Prostate gland (tissue), 2 donors: Measurements from ENCODE around the gene RFXANK. TPM values are rescaled to one million over a fixed set of nuclear protein-coding genes. Genes with fewer than 3 reads are reported as not detected.

ENCODE experiments used
- DNase-seq: peaks from one replicate; pipeline ENCODE4 v3.0.0-alpha.2; 2019; ENCODE audit warnings: low spot score
- H3K27ac ChIP-seq, 2 donors: fragments of 200-600 bp; sonication (generic); 2 replicates each; pipeline ENCODE4 v1.5.1; 2017 to 2019
- H3K27me3 ChIP-seq: fragments of 200-600 bp; sonication (generic); replicated peaks from 2 replicates; pipeline ENCODE4 v1.5.1; 2019; ENCODE audit not compliant: insufficient read depth
- H3K36me3 ChIP-seq, 2 donors: fragments of 200-600 bp; sonication (generic); 1 replicate in 1 of 2; 2 replicates in 1 of 2; pipeline versions ENCODE4 v1.5.1 to v1.8.1; 2017 to 2019
- H3K4me1 ChIP-seq: fragments of 200-600 bp; sonication (generic); replicated peaks from 2 replicates; pipeline ENCODE4 v1.5.1; 2019
- H3K4me3 ChIP-seq, 2 donors: fragments of 200-600 bp; sonication (generic); 2 replicates each; pipeline ENCODE4 v1.5.1; 2017 to 2019
- H3K9me3 ChIP-seq: fragments of 200-600 bp; sonication (generic); 2 replicates; pipeline ENCODE4 v1.5.1; 2017
- CTCF ChIP-seq, 4 experiments: fragments of 200-600 bp in 2 of 4; fragments of 450-650 bp in 2 of 4; sonication (generic) in 2 of 4; IDR thresholded peaks; 1 replicate in 3 of 4; 2 replicates in 1 of 4; pipeline ENCODE4 v1.5.1; 2016 to 2019; ENCODE audit warnings: antibody characterized with exemption in 4 of 4, mild to moderate bottlenecking in 2 of 4, moderate library complexity in 2 of 4
- POLR2A ChIP-seq: fragments of 450-650 bp; IDR thresholded peaks from one replicate; pipeline ENCODE4 v1.6.1; 2016; ENCODE audit warnings: antibody characterized with exemption, mild to moderate bottlenecking
- POLR2AphosphoS5 ChIP-seq: sonication (generic); formaldehyde crosslinking; IDR thresholded peaks from one replicate; pipeline ENCODE4 v1.6.1; 2017; ENCODE audit warnings: antibody characterized with exemption
- WGBS: methylation state at CpG from one replicate; pipeline ENCODE4 v1.1.5; 2018; 5-methylcytosine and 5-hydroxymethylcytosine counted together
- intact Hi-C: fragments of 100-400 bp; cut with DNase I; formaldehyde crosslinking; loops from one replicate; pipeline ENCODE4 v1.14.2; 2022
- total RNA-seq, 2 donors: library from RNA; depleted of rRNA; stranded (reverse); fragments of >200 nt; gene quantifications; one replicate each; pipeline ENCODE4 v1.1.0, GENCODE V29; 2016

Gene RFXANK
- total RNA-seq: 10 to 100 TPM; 44.2 to 46.3 TPM

- H3K4me3 ChIP-seq: peak within 1 kb of the TSS; percentile 73 to 85
- H3K36me3 ChIP-seq: no peaks in the 10 kb centered on the region
- H3K4me1 ChIP-seq: peaks cover 4% of the 10 kb centered on the region
- TF ChIP-seq CTCF (IDR thresholded peaks at IDR 0.05): peak in 1 of 4 experiments; percentile 5
- peak; percentile 93 for TF ChIP-seq POLR2AphosphoS5
- TF ChIP-seq POLR2A: peak; percentile 48
- intact Hi-C loops: loop anchor here (5.0 kb wide), 1 partner anchor 130 kb away; the partner anchor contains the start of genes MAU2 and SUGP1
- H3K9me3 ChIP-seq: no peaks in the 10 kb centered on the region
- peak; percentile 99 for DNase-seq
- peak within 1 kb of the TSS; percentile 98 for H3K27ac ChIP-seq
- under 1% methylated on average over 53 of the region's 53 CpGs for WGBS
- H3K27me3 ChIP-seq: no peaks in the 10 kb centered on the region
Observed at GRCh38 chr19:19192078-19192882, at the start of gene RFXANK, which contains the start of gene BORCS8. Gene RFXANK (plus strand): TSS chr19:19192258. CDS start chr19:19193947, 1,689 bp downstream. Gene BORCS8 (minus strand): TSS chr19:19192152. CDS start chr19:19192117, 35 bp downstream.

GRCh38 chr19:19142347-19142746 is 49.7 kb upstream of the RFXANK start:
- H3K36me3 ChIP-seq: no peaks in the 10 kb centered on the region
- intact Hi-C loops: loop anchor here (10.0 kb wide), 1 partner anchor 82 kb away; no protein-coding TSS in a partner anchor
- H3K4me1 ChIP-seq: peaks cover 5% of the 10 kb centered on the region
- TF ChIP-seq POLR2AphosphoS5 (no peak), CTCF (IDR thresholded peaks at IDR 0.05) (no peak), POLR2A (no peak)
- H3K27me3 ChIP-seq: no peaks in the 10 kb centered on the region
- DNase-seq: no peak
- 92% methylated on average over 12 of the region's 12 CpGs for WGBS
- no peak overlapping the region for H3K4me3 ChIP-seq
- H3K27ac ChIP-seq: no peak overlapping the region
- H3K9me3 ChIP-seq: no peaks in the 10 kb centered on the region

GRCh38 chr19:19145281-19145680 is 46.8 kb upstream of the RFXANK start:
- intact Hi-C loops: loop anchor here (5.0 to 10.0 kb wide), 2 partner anchors 80 to 347 kb away; no protein-coding TSS in a partner anchor
- TF ChIP-seq POLR2AphosphoS5 (no peak), CTCF (IDR thresholded peaks at IDR 0.05) (no peak)
- Histone ChIP-seq H3K36me3 (no peaks in the 10 kb centered on the region), H3K27me3 (no peaks in the 10 kb centered on the region), H3K27ac (no peak overlapping the region), H3K4me3 (no peak overlapping the region), H3K9me3 (no peaks in the 10 kb centered on the region), H3K4me1 (no peaks in the 10 kb centered on the region)
- WGBS: 81% methylated on average over 14 of the region's 17 CpGs
- no peak for DNase-seq

GRCh38 chr19:19145684-19146608 is 46.1 kb upstream of the RFXANK start:
- TF ChIP-seq POLR2A (no peak), CTCF (IDR thresholded peaks at IDR 0.05) (peak; percentile 85 to 99 (median 94))
- no peaks in the 10 kb centered on the region for H3K4me1 ChIP-seq
- H3K36me3 ChIP-seq: no peaks in the 10 kb centered on the region
- peak; percentile 53 for DNase-seq
- H3K4me3 ChIP-seq: no peak overlapping the region
- intact Hi-C loops: loop anchor here (5.0 to 10.0 kb wide), 2 partner anchors 79 to 346 kb away; no protein-coding TSS in a partner anchor
- no peaks in the 10 kb centered on the region for H3K27me3 ChIP-seq
- no peak overlapping the region for H3K27ac ChIP-seq
- 34% methylated on average over 40 of the region's 47 CpGs for WGBS
- no peaks in the 10 kb centered on the region for H3K9me3 ChIP-seq
